H1 (cell line): ENCODE results near the gene ANKRD65. TPM values are rescaled to one million over a fixed set of nuclear protein-coding genes. Genes with fewer than 3 reads are reported as not detected.
A peak's percentile ranks its signal among the peaks of the same experiment; 100 is the strongest.

Experiments used
- CTCF ChIA-PET: fragments of 300-600 bp; sonication (Branson Sonifier 250); formaldehyde crosslinking; loops from one replicate; lab custom pipeline; 2021; ENCODE audit not compliant: partially characterized antibody; lab: Charles Lee
- POLR2A ChIA-PET: fragments of 300-600 bp; sonication (Branson Sonifier 250); formaldehyde crosslinking; loops from one replicate; lab custom pipeline; 2021; ENCODE audit warnings: inconsistent platforms; ENCODE audit not compliant: partially characterized antibody; lab: Charles Lee
- DNase-seq, 2 experiments: peaks; one replicate each; pipeline versions ENCODE4 v3.0.0 to v3.0.0-alpha.2; 2010 to 2022; ENCODE audit warnings: low spot score in 2 of 2, low read depth in 1 of 2, mixed read lengths in 1 of 2
- FAIRE-seq: peaks from 2 replicates; lab custom pipeline; 2011; peaks lifted over from hg19 to GRCh38; lab: Jason Lieb, UNC
- H2AFZ ChIP-seq: 2 replicates; pipeline ENCODE4 v1.8.1; 2012; ENCODE audit warnings: low read length, inconsistent platforms
- H2AK5ac ChIP-seq: 2 replicates; pipeline ENCODE4 v1.6.1; 2013; ENCODE audit warnings: low read depth, low read length
- H2BK120ac ChIP-seq: replicated peaks from 2 replicates; pipeline ENCODE3; 2013; ENCODE audit warnings: low read depth, low read length, inconsistent platforms
- H2BK12ac ChIP-seq: 2 replicates; pipeline ENCODE4 v1.6.1; 2013; ENCODE audit warnings: low read depth, low read length
- H2BK15ac ChIP-seq: 2 replicates; pipeline ENCODE4 v1.6.1; 2013; ENCODE audit warnings: low read length
- H2BK20ac ChIP-seq: 2 replicates; pipeline ENCODE4 v1.6.1; 2013; ENCODE audit warnings: low read length
- H2BK5ac ChIP-seq: 2 replicates; pipeline ENCODE4 v1.6.1; 2013; ENCODE audit warnings: low read depth, low read length
- H3K14ac ChIP-seq: 2 replicates; pipeline ENCODE4 v1.6.1; 2013; ENCODE audit warnings: inconsistent platforms; ENCODE audit not compliant: insufficient read length
- H3K18ac ChIP-seq: 2 replicates; pipeline ENCODE4 v1.6.1; 2013; ENCODE audit warnings: low read length; ENCODE audit errors: extremely low read depth
- H3K23ac ChIP-seq: 2 replicates; pipeline ENCODE4 v1.6.1; 2013; ENCODE audit warnings: inconsistent platforms; ENCODE audit not compliant: insufficient read length
- H3K23me2 ChIP-seq: 2 replicates; pipeline ENCODE4 v1.6.1; 2013; ENCODE audit warnings: low read depth, low read length
- H3K27ac ChIP-seq: 2 replicates; pipeline ENCODE4 v1.6.1; 2011; ENCODE audit warnings: low read depth, low read length, inconsistent platforms
- H3K27me3 ChIP-seq, 4 experiments: replicated peaks in 1 of 4; 1 replicate in 1 of 4; 2 replicates in 3 of 4; pipeline versions ENCODE4 v1.6.1 to v1.8.1; 2011 to 2013; ENCODE audit warnings: low read length in 3 of 4, mild to moderate bottlenecking in 3 of 4, inconsistent platforms in 2 of 4, mixed read lengths in 2 of 4, moderate library complexity in 1 of 4; ENCODE audit not compliant: control insufficient read depth in 3 of 4, insufficient read depth in 3 of 4; ENCODE audit errors: extremely low read depth in 1 of 4
- H3K36me3 ChIP-seq, 4 experiments: 2 replicates each; pipeline versions ENCODE4 v1.6.1 to v1.8.1; 2011 to 2013; ENCODE audit warnings: mild to moderate bottlenecking in 4 of 4, low read length in 3 of 4, moderate library complexity in 2 of 4, control low read depth in 1 of 4, inconsistent platforms in 1 of 4; ENCODE audit not compliant: insufficient read depth in 4 of 4, control insufficient read depth in 2 of 4
- H3K4ac ChIP-seq: replicated peaks from 2 replicates; pipeline ENCODE3; 2013; ENCODE audit warnings: low read length, low read depth, mixed read lengths, inconsistent platforms; ENCODE audit not compliant: insufficient read length
- H3K4me1 ChIP-seq, 4 experiments: replicated peaks in 1 of 4; 1 replicate in 1 of 4; 2 replicates in 3 of 4; pipeline versions ENCODE4 v1.6.1 to v1.8.1; 2011 to 2013; ENCODE audit warnings: low read length in 3 of 4, inconsistent platforms in 2 of 4, mixed read lengths in 1 of 4; ENCODE audit not compliant: insufficient read depth in 4 of 4, control insufficient read depth in 3 of 4
- H3K4me2 ChIP-seq, 2 experiments: 2 replicates each; pipeline versions ENCODE4 v1.6.1 to v1.8.1; 2011 to 2013; ENCODE audit warnings: low read depth in 2 of 2, low read length in 2 of 2, control low read depth in 1 of 2, inconsistent platforms in 1 of 2, mild to moderate bottlenecking in 1 of 2; ENCODE audit not compliant: insufficient read depth in 1 of 2
- H3K4me3 ChIP-seq, 4 experiments: fragments of 200-600, 300-600 bp in 1 of 4; sonication (generic), shearing (Covaris generic), sonication (Bioruptor Twin) in 1 of 4; 2 replicates each; pipeline versions ENCODE4 v1.5.1 to v1.8.1; 2011 to 2016; ENCODE audit warnings: low read length in 4 of 4, low read depth in 3 of 4, control low read depth in 2 of 4, inconsistent platforms in 2 of 4, mild to moderate bottlenecking in 2 of 4, mixed read lengths in 1 of 4, moderate library complexity in 1 of 4; ENCODE audit not compliant: insufficient read depth in 2 of 4; ENCODE audit errors: extremely low read depth in 1 of 4
- H3K56ac ChIP-seq: replicated peaks from 2 replicates; pipeline ENCODE3; 2013; ENCODE audit warnings: low read depth, mild to moderate bottlenecking, mixed read lengths, low read length, inconsistent platforms; ENCODE audit not compliant: insufficient read length
- H3K79me1 ChIP-seq: 2 replicates; pipeline ENCODE4 v1.6.1; 2013; ENCODE audit warnings: low read depth, low read length, control low read depth
- H3K79me2 ChIP-seq, 2 experiments: 2 replicates each; pipeline versions ENCODE4 v1.6.1 to v1.8.1; 2012 to 2013; ENCODE audit warnings: low read length in 2 of 2, mild to moderate bottlenecking in 2 of 2, inconsistent platforms in 1 of 2; ENCODE audit not compliant: insufficient read depth in 2 of 2, control insufficient read depth in 1 of 2
- H3K9ac ChIP-seq, 4 experiments: replicated peaks in 1 of 4; 1 replicate in 1 of 4; 2 replicates in 3 of 4; pipeline versions ENCODE4 v1.6.1 to v1.8.1; 2011 to 2013; ENCODE audit warnings: low read depth in 3 of 4, low read length in 3 of 4, control low read depth in 2 of 4, mild to moderate bottlenecking in 2 of 4, moderate library complexity in 2 of 4, inconsistent platforms in 1 of 4; ENCODE audit errors: extremely low read depth in 1 of 4
- H3K9me3 ChIP-seq, 2 experiments: 2 replicates each; pipeline versions ENCODE4 v1.6.1 to v1.8.1; 2012 to 2013; ENCODE audit warnings: mild to moderate bottlenecking in 2 of 2, moderate library complexity in 2 of 2, control low read depth in 1 of 2, inconsistent platforms in 1 of 2, low read depth in 1 of 2, low read length in 1 of 2, mixed read lengths in 1 of 2; ENCODE audit not compliant: insufficient read depth in 2 of 2
- H4K20me1 ChIP-seq, 2 experiments: replicated peaks in 1 of 2; 2 replicates each; pipeline versions ENCODE3 to v1.8.1; 2011 to 2013; ENCODE audit warnings: inconsistent platforms in 2 of 2, low read length in 2 of 2, mild to moderate bottlenecking in 1 of 2; ENCODE audit not compliant: insufficient read depth in 2 of 2, control insufficient read depth in 1 of 2
- H4K5ac ChIP-seq: 2 replicates; pipeline ENCODE4 v1.6.1; 2013; ENCODE audit warnings: low read length, low read depth, mixed read lengths, inconsistent platforms; ENCODE audit not compliant: insufficient read length
- H4K8ac ChIP-seq: 2 replicates; pipeline ENCODE4 v1.8.0; 2013; ENCODE audit warnings: mild to moderate bottlenecking, moderate library complexity, low read length, inconsistent platforms; ENCODE audit not compliant: insufficient read depth; ENCODE audit errors: extremely low read depth
- H4K91ac ChIP-seq: replicated peaks from 2 replicates; pipeline ENCODE3; 2013; ENCODE audit warnings: low read length, mixed read lengths, inconsistent platforms; ENCODE audit not compliant: insufficient read length
- BACH1 ChIP-seq: IDR thresholded peaks from 2 replicates; pipeline ENCODE4 v1.6.1; 2012; ENCODE audit warnings: low read length, improper control_type of control experiment
- FOSL1 ChIP-seq: IDR thresholded peaks from 2 replicates; pipeline ENCODE4 v1.6.1; 2011; ENCODE audit warnings: mild to moderate bottlenecking, low read depth, low read length, moderate library complexity; ENCODE audit not compliant: insufficient read depth
- GTF2F1 ChIP-seq: IDR thresholded peaks from 2 replicates; pipeline ENCODE4 v1.6.1; 2012; ENCODE audit warnings: low read depth, low read length, improper control_type of control experiment, borderline replicate concordance
- HDAC6 ChIP-seq: IDR thresholded peaks from one replicate; pipeline ENCODE4 v1.7.1; 2012; ENCODE audit warnings: low read depth, mild to moderate bottlenecking, inconsistent platforms, low read length, moderate library complexity
- JUND ChIP-seq: IDR thresholded peaks from 2 replicates; pipeline ENCODE4 v1.6.1; 2011; ENCODE audit warnings: mild to moderate bottlenecking, improper control_type of control experiment, low read length
- KDM4A ChIP-seq: IDR thresholded peaks from one replicate; pipeline ENCODE4 v1.7.1; 2012; ENCODE audit warnings: low read depth, mild to moderate bottlenecking, moderate library complexity, low read length, inconsistent platforms; ENCODE audit not compliant: severe bottlenecking
- MAFK ChIP-seq: IDR thresholded peaks from 2 replicates; pipeline ENCODE4 v1.6.1; 2012; ENCODE audit warnings: low read depth, mild to moderate bottlenecking, improper control_type of control experiment, low read length
- SIRT6 ChIP-seq: IDR thresholded peaks from one replicate; pipeline ENCODE4 v1.7.1; 2012; ENCODE audit warnings: low read length, inconsistent platforms
- YY1 ChIP-seq: IDR thresholded peaks from 2 replicates; pipeline ENCODE4 v1.6.1; 2011; ENCODE audit warnings: low read depth, mild to moderate bottlenecking, low read length
- WGBS, 2 experiments: shearing (Covaris generic) in 1 of 2; methylation state at CpG; one replicate each; pipeline versions ENCODE4 v1.1.6 to v1.1.7; 2013 to 2015; ENCODE audit warnings: low lambda C conversion rate in 2 of 2, mixed read lengths in 2 of 2, inconsistent platforms in 1 of 2, low coverage in 1 of 2, missing lambda C conversion rate in 1 of 2; ENCODE audit not compliant: insufficient replicate concordance in 2 of 2, insufficient coverage in 1 of 2, insufficient read length in 1 of 2; ENCODE audit errors: extremely low coverage in 1 of 2, missing lambda C conversion rate in 1 of 2; 5-methylcytosine and 5-hydroxymethylcytosine counted together
- polyA plus RNA-seq, 7 experiments: library from polyadenylated mRNA; depleted of rRNA in 3 of 7; stranded (reverse) in 5 of 7; unstranded in 2 of 7; fragments of >200 nt in 5 of 7; fragments of 200-250 nt in 2 of 7; gene quantifications; 1 replicate in 5 of 7; 2 replicates in 1 of 7; 4 replicates in 1 of 7; pipeline versions ENCODE4 v1.2.1 to v1.2.3, GENCODE V29; 2011 to 2013; ENCODE audit warnings: missing spikeins in 2 of 7, mixed read lengths in 2 of 7
- total RNA-seq: library from RNA; stranded (reverse); fragmentation: NEBNext Ultra II Directional; extraction: Animal tissue kit (Norgen Biotek cat#: 25700); gene quantifications from 2 replicates; pipeline ENCODE4 v1.2.1, GENCODE V29; 2021
- TF ChIP-seq, protein P1 (sequence below): IDR thresholded peaks from 2 replicates; pipeline ENCODE4 v1.6.1; 2011; ENCODE audit warnings: low read length, improper control_type of control experiment
- TF ChIP-seq, protein P2 (sequence below): IDR thresholded peaks from 2 replicates; pipeline ENCODE4 v1.6.1; 2012; ENCODE audit warnings: inconsistent platforms

ANKRD65 gene
- total and polyA plus RNA-seq, 2 of the 8 experiments (the other 6 are each of a cell fraction or from before 2014, with no cell fraction given) = 1.8 to 2.0 TPM

DNA sequence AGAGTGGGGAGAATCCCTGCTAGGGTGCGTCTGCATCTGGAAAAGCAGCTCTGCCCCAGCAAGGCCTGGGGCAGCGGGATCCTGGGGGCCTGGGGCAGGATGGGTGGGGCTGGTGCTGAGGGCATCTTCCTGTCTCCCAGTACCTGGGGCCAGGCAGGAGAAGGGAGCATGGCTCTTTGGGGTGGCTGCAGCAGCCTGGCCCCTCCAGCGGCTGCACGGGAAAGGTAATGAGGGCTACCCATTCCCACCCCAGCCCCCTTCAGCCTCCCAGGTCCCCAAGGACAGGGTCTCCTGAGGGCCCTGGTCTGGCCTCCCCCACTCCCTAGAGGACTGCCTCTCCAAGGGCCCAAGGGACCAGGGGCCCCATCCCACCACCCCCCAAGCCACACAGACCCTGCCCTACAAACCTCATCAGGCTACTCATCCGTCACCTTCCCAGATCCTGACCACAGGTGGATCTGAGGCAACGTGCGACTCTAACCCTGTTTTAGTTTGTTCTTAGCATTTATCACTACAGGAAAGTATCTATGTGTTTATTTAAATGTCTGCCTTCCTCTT is 910 bp upstream of the ANKRD65 start:
- H2BK5ac ChIP-seq = peak overlapping the region; percentile 77
- H3K79me1 ChIP-seq = no peaks in the 10 kb centered on the region
- no peaks in the 10 kb centered on the region; a peak in 2 of 7 replicates for H3K27me3 ChIP-seq
- no peaks in the 10 kb centered on the region for H4K20me1 ChIP-seq
- no peak overlapping the region for H2AFZ ChIP-seq
- no peak overlapping the region for H3K14ac ChIP-seq
- H3K18ac ChIP-seq = 0 out of 2 replicates have a peak overlapping the region, but pooled peaks have one; percentile 51
- peak overlapping the region; percentile 40; the same call in 1 of the 2 replicates for H2BK12ac ChIP-seq
- FAIRE-seq = no peak
- H3K4ac ChIP-seq = no peak overlapping the region
- ChIA-PET CTCF (interaction anchor here (1.6 to 2.9 kb wide), 2 partner anchors 16 to 19 kb away, joined by 4 to 12 read pairs; no protein-coding TSS in a partner anchor), POLR2A (interaction anchor here (0.6 to 22.9 kb wide), 6 partner anchors 11 to 36 kb away, joined by 3 to 515 read pairs (median 6); partner anchors contain the start of genes CCNL2, MRPL20 and VWA1)
- no peak overlapping the region for H4K91ac ChIP-seq
- H2BK120ac ChIP-seq = no peak overlapping the region
- no peak overlapping the region for H2BK15ac ChIP-seq
- no peak for DNase-seq
- H3K23ac ChIP-seq = no peak overlapping the region
- H3K9ac ChIP-seq = no peak overlapping the region
- H4K8ac ChIP-seq = no peak overlapping the region
- peak overlapping the region; percentile 24; the same call in 1 of the 2 replicates for H2BK20ac ChIP-seq
- no peak overlapping the region for H3K4me3 ChIP-seq
- H3K4me2 ChIP-seq = peak overlapping the region in 1 of 2 experiments; percentile 27; a peak in 1 of 4 replicates
- 91% methylated on average over 6 of the region's 7 CpGs; no CpG with 5 or more reads in 1 of the 2 experiments for WGBS, 2 experiments
- H3K27ac ChIP-seq = 0 out of 2 replicates have a peak overlapping the region, but pooled peaks have one; percentile 2
- H3K4me1 ChIP-seq = peaks cover 0 to 41% (median 33%) of the 10 kb centered on the region in 4 experiments; a peak in 6 of 7 replicates
- no peak overlapping the region for H4K5ac ChIP-seq
- no peaks in the 10 kb centered on the region for H3K9me3 ChIP-seq
- peaks cover 10% of the 10 kb centered on the region; the same call in 1 of the 2 replicates for H3K23me2 ChIP-seq
- peak overlapping the region; percentile 54; the same call in 1 of the 2 replicates for H2AK5ac ChIP-seq
- H3K79me2 ChIP-seq = no peaks in the 10 kb centered on the region
- H3K36me3 ChIP-seq = no peaks in the 10 kb centered on the region
- no peak overlapping the region for H3K56ac ChIP-seq
- TF ChIP-seq HDAC6 (no peak), SIRT6 (no peak), FOSL1 (no peak), JUND (no peak), KDM4A (no peak), YY1 (no peak), MAFK (no peak), GTF2F1 (no peak), BACH1 (no peak)
- TF ChIP-seq, protein P1, sequence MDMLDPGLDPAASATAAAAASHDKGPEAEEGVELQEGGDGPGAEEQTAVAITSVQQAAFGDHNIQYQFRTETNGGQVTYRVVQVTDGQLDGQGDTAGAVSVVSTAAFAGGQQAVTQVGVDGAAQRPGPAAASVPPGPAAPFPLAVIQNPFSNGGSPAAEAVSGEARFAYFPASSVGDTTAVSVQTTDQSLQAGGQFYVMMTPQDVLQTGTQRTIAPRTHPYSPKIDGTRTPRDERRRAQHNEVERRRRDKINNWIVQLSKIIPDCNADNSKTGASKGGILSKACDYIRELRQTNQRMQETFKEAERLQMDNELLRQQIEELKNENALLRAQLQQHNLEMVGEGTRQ = no peak
- TF ChIP-seq, protein P2, sequence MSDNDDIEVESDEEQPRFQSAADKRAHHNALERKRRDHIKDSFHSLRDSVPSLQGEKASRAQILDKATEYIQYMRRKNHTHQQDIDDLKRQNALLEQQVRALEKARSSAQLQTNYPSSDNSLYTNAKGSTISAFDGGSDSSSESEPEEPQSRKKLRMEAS = no peak
